Amniotic stem cell (primary cell): ENCODE results near the gene SLC22A31.
"Not testable (repeated sequence)": the region's sequence is repeated elsewhere in the genome, so short reads cannot be mapped to it uniquely, and the experiment has no call there.

Experiments
- DNase-seq: peaks from one replicate; lab custom pipeline; 2025; lab: John Stamatoyannopoulos, UW

The SLC22A31 gene

GRCh38 chr16:89200124-89200849 lies at the start of gene SLC22A31:
Gene SLC22A31 (minus strand): TSS chr16:89200537. CDS start chr16:89200501, 36 bp downstream.
- no peak for DNase-seq

GRCh38 chr16:89248196-89248982 lies 48.1 kb upstream of the SLC22A31 start:
- DNase-seq: no peak

- not testable (repeated sequence) for DNase-seq
These were observed 47.4 kb upstream of the SLC22A31 start for GRCh38 chr16:89247734-89248075.

GRCh38 chr16:89246903-89247733 lies 46.8 kb upstream of the SLC22A31 start:
- DNase-seq: peak; percentile 88

GRCh38 chr16:89246383-89246902 lies 46.1 kb upstream of the SLC22A31 start:
- DNase-seq: no peak

GRCh38 chr16:89244754-89245153 lies 44.4 kb upstream of the SLC22A31 start:
- DNase-seq: no peak

- not testable (repeated sequence) for DNase-seq
These were observed 43.9 kb upstream of the SLC22A31 start for GRCh38 chr16:89244264-89244663.

- DNase-seq: no peak
These were observed 43.3 kb upstream of the SLC22A31 start for GRCh38 chr16:89243664-89244063.

- no peak for DNase-seq
These were observed 42.5 kb upstream of the SLC22A31 start for GRCh38 chr16:89242795-89243200.

- peak; percentile 78 for DNase-seq
These were observed 41.1 kb upstream of the SLC22A31 start for GRCh38 chr16:89241187-89242007.

- DNase-seq: no peak
These were observed 37.4 kb upstream of the SLC22A31 start for GRCh38 chr16:89237733-89238132.

- DNase-seq: no peak
These were observed 33.5 kb upstream of the SLC22A31 start for GRCh38 chr16:89233678-89234490.

GRCh38 chr16:89232107-89232506 lies 31.8 kb upstream of the SLC22A31 start:
- no peak for DNase-seq

- no peak for DNase-seq
These were observed 29.9 kb upstream of the SLC22A31 start for GRCh38 chr16:89230255-89230654.

- DNase-seq: no peak
These were observed 24.3 kb upstream of the SLC22A31 start for GRCh38 chr16:89224665-89225064.

- DNase-seq: no peak
These were observed 22.6 kb upstream of the SLC22A31 start for GRCh38 chr16:89222931-89223330.

- DNase-seq: no peak
These were observed 21.3 kb upstream of the SLC22A31 start for GRCh38 chr16:89221604-89222003.

GRCh38 chr16:89219365-89219764 lies 19.0 kb upstream of the SLC22A31 start:
- DNase-seq: no peak

GRCh38 chr16:89217388-89218191 lies 17.3 kb upstream of the SLC22A31 start, which contains the start of gene ZNF778:
Gene ZNF778 (plus strand): TSS chr16:89217703. CDS start chr16:89221128, 3,425 bp downstream.
- peak; percentile 80 for DNase-seq

GRCh38 chr16:89217138-89217387 lies 16.7 kb upstream of the SLC22A31 start:
- no peak for DNase-seq
